HG03558 (cell line): ENCODE measurements around the gene PCGF6.
"Not testable (repeated sequence)": the region's sequence is repeated elsewhere in the genome, so short reads cannot be mapped to it uniquely, and the experiment has no call there.

ENCODE experiments used
- ATAC-seq: cut with Tn5 transposase; IDR thresholded peaks from one replicate; pipeline ENCODE4 v1.9.1; 2021; ENCODE audit warnings: moderate number of reproducible peaks; ENCODE audit not compliant: unreplicated experiment; ENCODE audit errors: extremely low read depth

Gene PCGF6

DNA sequence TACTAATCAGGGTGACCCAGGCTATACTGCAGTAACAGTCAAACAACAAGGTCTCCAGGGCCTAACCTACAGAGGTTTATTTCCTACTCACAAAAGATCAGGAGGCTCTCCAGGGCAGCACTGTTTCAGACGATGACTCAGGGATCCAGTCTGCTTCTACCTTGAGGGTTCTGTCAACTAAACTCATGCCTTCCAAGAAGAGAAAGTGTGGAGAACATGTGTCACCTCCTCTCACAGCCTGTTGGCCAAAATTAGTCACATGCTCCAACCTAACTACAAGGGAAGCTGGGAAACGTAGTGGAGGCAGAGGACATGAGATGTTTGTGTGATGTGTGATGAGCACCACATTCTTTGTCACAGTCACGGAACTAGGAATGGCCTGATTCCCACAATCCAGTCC, 88.7 kb downstream of the PCGF6 start:
- no peak for ATAC-seq

DNA sequence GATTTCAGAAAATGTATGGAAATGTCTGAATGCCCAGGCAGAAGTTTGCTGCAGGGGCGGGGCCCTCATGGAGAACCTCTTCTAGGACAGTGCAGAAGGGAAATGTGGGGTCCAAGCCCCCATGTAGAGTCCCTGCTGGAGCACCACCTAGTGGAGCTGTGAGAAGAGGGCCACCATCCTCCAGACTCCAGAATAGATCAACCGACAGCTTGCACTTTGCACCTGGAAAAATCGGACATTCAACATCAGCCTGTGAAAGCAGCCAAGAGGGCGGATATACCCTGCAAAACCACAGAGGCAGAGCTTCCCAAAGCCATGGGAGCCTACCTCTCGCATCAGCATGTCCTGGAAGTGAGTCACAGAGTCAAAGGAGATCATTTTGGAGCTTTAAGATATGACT, 91.0 kb downstream of the PCGF6 start:
- ATAC-seq, result no peak

DNA sequence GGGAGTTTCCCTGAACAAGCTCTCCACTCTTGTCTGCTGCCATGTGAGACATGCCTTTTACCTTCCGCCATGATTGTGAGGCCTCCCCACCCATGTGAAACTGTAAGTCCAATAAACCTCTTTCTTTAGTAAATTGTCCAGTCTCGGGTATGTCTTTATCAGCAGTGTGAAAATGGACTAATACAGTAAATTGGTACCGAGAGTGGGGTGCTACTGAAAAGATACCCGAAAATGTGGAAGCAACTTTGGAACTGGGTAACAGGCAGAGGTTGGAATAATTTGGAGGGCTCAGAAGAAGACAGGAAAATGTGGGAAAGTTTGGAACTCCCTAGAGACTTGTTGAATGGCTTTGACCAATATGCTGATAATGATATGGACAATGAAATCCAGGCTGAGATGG, 92.0 kb downstream of the PCGF6 start:
- ATAC-seq, result not testable (repeated sequence)

DNA sequence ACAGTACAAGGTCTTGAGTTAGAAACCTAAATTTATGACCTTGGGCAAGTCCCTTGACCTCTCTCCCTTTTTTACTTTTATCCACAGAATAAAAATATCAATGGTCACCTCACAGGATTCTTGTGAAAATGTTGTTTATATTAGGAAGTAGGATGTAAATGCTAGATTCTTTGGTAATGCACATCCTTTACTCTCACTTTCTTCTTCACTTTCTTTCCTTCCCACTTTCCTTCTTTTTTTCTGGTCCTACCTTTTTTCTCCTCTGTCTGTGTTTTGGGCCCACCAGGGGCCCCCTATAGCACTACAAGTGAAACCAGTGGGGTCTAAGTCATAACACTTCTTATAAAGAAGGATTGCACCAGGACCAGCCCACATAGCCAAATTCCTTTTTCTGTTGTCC, 93.1 kb downstream of the PCGF6 start:
- ATAC-seq, result no peak

DNA sequence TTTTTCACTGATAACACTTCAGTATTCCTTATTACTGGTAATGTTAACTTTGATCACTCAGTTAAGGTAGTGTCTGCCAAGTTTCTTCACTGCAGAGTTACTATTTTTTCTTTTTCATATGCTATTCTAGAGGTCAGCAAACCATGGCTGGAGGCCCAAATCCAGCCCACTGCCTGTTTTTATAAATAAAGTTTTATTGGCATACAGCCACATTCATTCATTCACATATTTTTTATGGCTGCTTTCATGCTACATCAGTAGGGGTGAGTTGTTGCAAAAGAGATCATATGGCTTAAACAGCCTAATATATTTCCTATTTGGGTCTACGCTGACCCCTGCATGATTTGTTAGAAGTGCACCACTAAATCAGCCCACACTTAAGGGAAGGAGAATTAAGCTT, 94.3 kb downstream of the PCGF6 start:
- ATAC-seq, result no peak

DNA sequence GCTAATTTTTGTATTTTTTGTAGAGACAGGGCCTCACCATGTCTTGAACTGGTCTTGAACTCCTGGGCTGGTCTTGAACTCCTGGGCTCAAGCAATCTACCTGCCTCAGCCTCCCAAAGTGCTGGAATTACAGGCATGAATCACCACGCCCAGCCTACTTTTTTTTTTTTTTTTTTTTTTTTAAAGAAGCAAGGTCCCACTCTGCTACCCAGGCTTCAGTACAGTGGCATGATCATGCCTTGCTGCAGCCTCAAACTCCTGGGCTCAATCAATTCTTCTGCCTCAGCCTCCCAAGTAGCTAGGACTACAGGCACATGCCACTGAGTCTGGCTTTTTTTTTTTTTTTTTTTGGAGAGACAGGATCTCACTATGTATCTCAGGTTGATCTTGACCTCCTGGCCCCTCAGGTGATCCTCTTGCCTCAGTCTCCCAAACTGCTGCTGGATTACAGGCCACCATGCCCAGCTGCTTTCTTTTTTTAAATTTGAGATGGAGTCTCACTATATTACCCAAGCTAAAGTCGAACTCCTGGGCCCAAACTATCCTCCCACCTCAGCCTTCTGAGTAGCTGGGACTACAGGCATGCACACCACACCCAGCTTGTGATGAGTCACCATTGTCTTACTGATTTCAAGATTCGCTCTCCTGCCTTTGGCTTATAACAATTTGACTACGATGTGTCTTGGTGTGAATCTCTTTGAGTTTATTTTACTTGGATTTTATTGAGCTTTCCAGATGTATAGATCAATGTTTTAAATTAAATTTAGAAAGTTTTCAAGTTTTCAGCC, 96.2 kb downstream of the PCGF6 start:
- no peak for ATAC-seq

DNA sequence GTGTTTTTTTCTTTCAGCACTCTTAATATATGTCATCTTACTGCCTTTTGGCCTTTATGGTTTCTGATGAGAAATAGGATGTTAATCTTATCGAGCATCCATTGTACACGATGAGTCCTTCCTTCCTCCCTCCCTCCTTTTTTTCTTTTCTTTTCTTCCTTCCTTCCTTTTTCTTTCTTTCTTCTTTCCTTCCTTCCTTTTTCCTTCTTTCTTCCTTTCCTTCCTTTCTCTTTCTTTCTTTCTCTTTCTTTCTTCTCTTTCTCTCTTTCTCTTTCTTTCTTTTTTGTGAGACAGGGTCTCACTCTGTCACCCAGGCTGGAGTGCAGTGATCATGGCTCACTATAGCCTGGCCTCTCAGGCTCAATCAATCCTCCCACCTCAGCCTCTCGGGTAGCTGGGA, 96.8 kb downstream of the PCGF6 start:
- ATAC-seq, result no peak
